K562 (cell line): ENCODE data around the gene CYP2R1. TPM values are rescaled to one million over a fixed set of nuclear protein-coding genes. Genes with fewer than 3 reads are reported as not detected.

Experiments
- ARNT ChIP-seq, 2 experiments: fragments of 450-650 bp; IDR thresholded peaks; 2 replicates each; pipeline ENCODE4 v1.6.1; 2016; ENCODE audit warnings: mild to moderate bottlenecking in 1 of 2
- BACH1 ChIP-seq: fragments of 200-800 bp; sonication (Bioruptor generic); IDR thresholded peaks from 2 replicates; pipeline ENCODE4 v1.6.1; 2016; ENCODE audit warnings: missing genetic modification characterization, missing compliant biosample characterization
- CXXC5 ChIP-seq: fragments of 250-450 bp; sonication (Bioruptor Pico); IDR thresholded peaks from 2 replicates; pipeline ENCODE4 v1.8.0; 2022; ENCODE audit warnings: inconsistent platforms, mild to moderate bottlenecking, moderate library complexity
- FOXJ2 ChIP-seq: fragments of 200-800 bp; sonication (Bioruptor generic); IDR thresholded peaks from 2 replicates; pipeline ENCODE4 v1.6.1; 2016; ENCODE audit warnings: missing genetic modification characterization, missing compliant biosample characterization
- FOXM1 ChIP-seq, 2 experiments: fragments of 450-650 bp in 1 of 2; sonication (generic) in 1 of 2; formaldehyde crosslinking in 1 of 2; IDR thresholded peaks; 2 replicates each; pipeline versions ENCODE4 v1.6.1 to v1.9.0; 2017 to 2022; ENCODE audit warnings: low read depth in 2 of 2, mild to moderate bottlenecking in 2 of 2, missing genetic modification reagents in 1 of 2, moderate library complexity in 1 of 2
- HNRNPK ChIP-seq: fragments of 200-400 bp; formaldehyde crosslinking; IDR thresholded peaks from one replicate; pipeline ENCODE4 v1.6.1; 2018; ENCODE audit warnings: mild to moderate bottlenecking, low read depth, low read length; ENCODE audit not compliant: poor library complexity, severe bottlenecking
- KLF13 ChIP-seq: fragments of 450-650 bp; IDR thresholded peaks from 2 replicates; pipeline ENCODE4 v1.6.1; 2016; ENCODE audit warnings: missing genetic modification characterization, low read depth, mild to moderate bottlenecking, missing compliant biosample characterization, moderate library complexity, borderline replicate concordance
- POLR2A ChIP-seq: fragments of 450-650 bp; conservative IDR thresholded peaks from 2 replicates; pipeline ENCODE4 v1.6.1; 2016
- PRMT5 ChIP-seq: sonication (generic); formaldehyde crosslinking; IDR thresholded peaks from 2 replicates; pipeline ENCODE4 v1.5.0; 2020; ENCODE audit warnings: missing genetic modification reagents
- TBL1XR1 ChIP-seq, 2 experiments: IDR thresholded peaks; 2 replicates each; pipeline ENCODE4 v1.6.1; 2012; ENCODE audit warnings: improper control_type of control experiment in 2 of 2, low read length in 2 of 2, mild to moderate bottlenecking in 1 of 2
- ZBTB2 ChIP-seq: fragments of 450-650 bp; IDR thresholded peaks from 2 replicates; pipeline ENCODE4 v1.6.1; 2016; ENCODE audit warnings: antibody characterized with exemption
- ZBTB43 ChIP-seq: sonication (generic); formaldehyde crosslinking; IDR thresholded peaks from 2 replicates; pipeline ENCODE4 v1.8.0; 2023; ENCODE audit warnings: mild to moderate bottlenecking, missing genetic modification reagents
- ZBTB8A ChIP-seq: fragments of 450-650 bp; IDR thresholded peaks from 2 replicates; pipeline ENCODE4 v1.6.1; 2018; ENCODE audit warnings: mild to moderate bottlenecking, moderate library complexity; ENCODE audit not compliant: partially characterized antibody
- ZNF311 ChIP-seq: fragments of 250-450 bp; sonication (Bioruptor Pico); IDR thresholded peaks from 2 replicates; pipeline ENCODE4 v1.4.0; 2020; ENCODE audit warnings: mild to moderate bottlenecking, moderate library complexity
- ZNF586 ChIP-seq: fragments of 450-650 bp; formaldehyde crosslinking; conservative IDR thresholded peaks from 2 replicates; pipeline ENCODE4 v1.4.0; 2020; ENCODE audit warnings: mild to moderate bottlenecking, moderate library complexity
- ZNF778 ChIP-seq: fragments of 450-650 bp; formaldehyde crosslinking; IDR thresholded peaks from 2 replicates; pipeline ENCODE4 v1.4.0; 2020; ENCODE audit warnings: mild to moderate bottlenecking, moderate library complexity
- polyA plus RNA-seq, 8 experiments: library from polyadenylated mRNA; depleted of rRNA in 4 of 8; stranded (reverse) in 5 of 8; unstranded in 3 of 8; fragments of >200 nt; fragmentation: Nextera tagmentation in 2 of 8; fragmentation: Illumina TruSeq in 1 of 8; extraction: Ambion mirVana in 2 of 8; extraction: Trizol in 1 of 8; gene quantifications; 2 replicates each; pipeline versions ENCODE4 v1.2.1 to v1.2.3, GENCODE V29; 2011 to 2014; ENCODE audit warnings: inconsistent platforms in 1 of 8, missing spikeins in 1 of 8
- total RNA-seq, 7 experiments: library from RNA; depleted of rRNA in 6 of 7; stranded (reverse); fragments of >200 nt in 6 of 7; fragmentation: Illumina TruSeq in 2 of 7; extraction: Trizol in 2 of 7; gene quantifications; 2 replicates each; pipeline versions ENCODE4 v1.2.1 to v1.2.3, GENCODE V29; 2011 to 2021; ENCODE audit warnings: low replicate concordance in 1 of 7
- TF ChIP-seq, protein P1 (sequence below): fragments of 450-650 bp; IDR thresholded peaks from 2 replicates; pipeline ENCODE4 v1.6.1; 2018; ENCODE audit warnings: mild to moderate bottlenecking, low read depth; ENCODE audit not compliant: partially characterized antibody
- TF ChIP-seq, protein P2 (sequence below): sonication (generic); formaldehyde crosslinking; IDR thresholded peaks from 2 replicates; pipeline ENCODE4 v1.8.0; 2022; ENCODE audit warnings: mild to moderate bottlenecking, missing genetic modification reagents

The CYP2R1 gene
- total and polyA plus RNA-seq, 9 of the 15 experiments (the other 6 are each of a cell fraction or from before 2014, with no cell fraction given) = 19.4 to 40.5 (median 29.4) TPM

GRCh38 chr11:14852571-14853177, 39.4 kb downstream of the CYP2R1 start (continued):
- TF ChIP-seq ZBTB43 = no peak
- TF ChIP-seq, protein P1, sequence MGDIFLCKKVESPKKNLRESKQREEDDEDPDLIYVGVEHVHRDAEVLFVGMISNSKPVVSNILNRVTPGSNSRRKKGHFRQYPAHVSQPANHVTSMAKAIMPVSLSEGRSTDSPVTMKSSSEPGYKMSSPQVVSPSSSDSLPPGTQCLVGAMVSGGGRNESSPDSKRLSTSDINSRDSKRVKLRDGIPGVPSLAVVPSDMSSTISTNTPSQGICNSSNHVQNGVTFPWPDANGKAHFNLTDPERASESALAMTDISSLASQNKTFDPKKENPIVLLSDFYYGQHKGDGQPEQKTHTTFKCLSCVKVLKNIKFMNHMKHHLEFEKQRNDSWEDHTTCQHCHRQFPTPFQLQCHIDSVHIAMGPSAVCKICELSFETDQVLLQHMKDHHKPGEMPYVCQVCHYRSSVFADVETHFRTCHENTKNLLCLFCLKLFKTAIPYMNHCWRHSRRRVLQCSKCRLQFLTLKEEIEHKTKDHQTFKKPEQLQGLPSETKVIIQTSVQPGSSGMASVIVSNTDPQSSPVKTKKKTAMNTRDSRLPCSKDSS = no peak
- peak; percentile 58; the same call in 1 of the 2 replicates for TF ChIP-seq FOXJ2 (tag)
- no peak for TF ChIP-seq ZNF778 (CRISPR knock-in tag)
- no peak for TF ChIP-seq ZBTB8A
- TF ChIP-seq HNRNPK = no peak
- TF ChIP-seq, protein P2, sequence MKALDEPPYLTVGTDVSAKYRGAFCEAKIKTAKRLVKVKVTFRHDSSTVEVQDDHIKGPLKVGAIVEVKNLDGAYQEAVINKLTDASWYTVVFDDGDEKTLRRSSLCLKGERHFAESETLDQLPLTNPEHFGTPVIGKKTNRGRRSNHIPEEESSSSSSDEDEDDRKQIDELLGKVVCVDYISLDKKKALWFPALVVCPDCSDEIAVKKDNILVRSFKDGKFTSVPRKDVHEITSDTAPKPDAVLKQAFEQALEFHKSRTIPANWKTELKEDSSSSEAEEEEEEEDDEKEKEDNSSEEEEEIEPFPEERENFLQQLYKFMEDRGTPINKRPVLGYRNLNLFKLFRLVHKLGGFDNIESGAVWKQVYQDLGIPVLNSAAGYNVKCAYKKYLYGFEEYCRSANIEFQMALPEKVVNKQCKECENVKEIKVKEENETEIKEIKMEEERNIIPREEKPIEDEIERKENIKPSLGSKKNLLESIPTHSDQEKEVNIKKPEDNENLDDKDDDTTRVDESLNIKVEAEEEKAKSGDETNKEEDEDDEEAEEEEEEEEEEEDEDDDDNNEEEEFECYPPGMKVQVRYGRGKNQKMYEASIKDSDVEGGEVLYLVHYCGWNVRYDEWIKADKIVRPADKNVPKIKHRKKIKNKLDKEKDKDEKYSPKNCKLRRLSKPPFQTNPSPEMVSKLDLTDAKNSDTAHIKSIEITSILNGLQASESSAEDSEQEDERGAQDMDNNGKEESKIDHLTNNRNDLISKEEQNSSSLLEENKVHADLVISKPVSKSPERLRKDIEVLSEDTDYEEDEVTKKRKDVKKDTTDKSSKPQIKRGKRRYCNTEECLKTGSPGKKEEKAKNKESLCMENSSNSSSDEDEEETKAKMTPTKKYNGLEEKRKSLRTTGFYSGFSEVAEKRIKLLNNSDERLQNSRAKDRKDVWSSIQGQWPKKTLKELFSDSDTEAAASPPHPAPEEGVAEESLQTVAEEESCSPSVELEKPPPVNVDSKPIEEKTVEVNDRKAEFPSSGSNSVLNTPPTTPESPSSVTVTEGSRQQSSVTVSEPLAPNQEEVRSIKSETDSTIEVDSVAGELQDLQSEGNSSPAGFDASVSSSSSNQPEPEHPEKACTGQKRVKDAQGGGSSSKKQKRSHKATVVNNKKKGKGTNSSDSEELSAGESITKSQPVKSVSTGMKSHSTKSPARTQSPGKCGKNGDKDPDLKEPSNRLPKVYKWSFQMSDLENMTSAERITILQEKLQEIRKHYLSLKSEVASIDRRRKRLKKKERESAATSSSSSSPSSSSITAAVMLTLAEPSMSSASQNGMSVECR = no peak
- no peak for TF ChIP-seq ZNF586 (CRISPR knock-in tag)
- no peak for TF ChIP-seq TBL1XR1 (IDR thresholded peaks at IDR 0.05; ENCODE audit: low read length in 2 of 2)
- no peak for TF ChIP-seq PRMT5
- no peak for TF ChIP-seq ARNT (IDR thresholded peaks at IDR 0.05)
- TF ChIP-seq KLF13 (tag) = no peak
- TF ChIP-seq BACH1 (tag) = peak; percentile 69; the same call in 1 of the 2 replicates
- TF ChIP-seq ZBTB2 = no peak
- TF ChIP-seq FOXM1 (IDR thresholded peaks at IDR 0.05; ENCODE audit: low read depth) = 0 out of 2 replicates have a peak, but pooled peaks have one; percentile 15
- TF ChIP-seq FOXM1 (CRISPR knock-in tag; IDR thresholded peaks at IDR 0.05; ENCODE audit: low read depth) = no peak
- TF ChIP-seq CXXC5 (CRISPR knock-in tag) = peak; percentile 86
- TF ChIP-seq ZNF311 (CRISPR knock-in tag) = peak; percentile 71
- no peak for TF ChIP-seq POLR2A
